LoVo (cell line): ENCODE results near the gene MTX2.
"Not testable (repeated sequence)": the region's sequence is repeated elsewhere in the genome, so short reads cannot be mapped to it uniquely, and the experiment has no call there.

Experiments
- DNase-seq: peaks from one replicate; pipeline ENCODE4 v3.0.0-alpha.2; 2016; ENCODE audit warnings: low spot score

MTX2 gene

DNA sequence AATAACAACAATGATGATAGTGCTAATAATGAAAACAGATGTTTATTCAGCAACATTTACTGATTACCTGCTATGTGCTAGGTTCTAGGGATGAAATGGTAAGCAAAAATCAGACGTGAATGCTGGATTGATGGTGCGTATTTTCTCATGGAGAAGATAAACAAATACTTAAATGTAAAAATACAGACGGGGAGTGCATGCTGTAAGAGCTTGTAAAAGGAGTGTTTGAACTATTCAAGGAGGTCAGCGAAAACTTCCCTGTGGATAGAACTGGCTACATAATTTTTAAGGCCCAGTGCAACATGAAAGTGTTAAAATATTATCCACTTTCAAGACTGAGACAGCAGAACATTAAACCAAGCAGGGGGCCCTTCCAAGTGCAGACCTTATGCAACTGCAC lies 22.1 kb downstream of the MTX2 start:
- DNase-seq: no peak

DNA sequence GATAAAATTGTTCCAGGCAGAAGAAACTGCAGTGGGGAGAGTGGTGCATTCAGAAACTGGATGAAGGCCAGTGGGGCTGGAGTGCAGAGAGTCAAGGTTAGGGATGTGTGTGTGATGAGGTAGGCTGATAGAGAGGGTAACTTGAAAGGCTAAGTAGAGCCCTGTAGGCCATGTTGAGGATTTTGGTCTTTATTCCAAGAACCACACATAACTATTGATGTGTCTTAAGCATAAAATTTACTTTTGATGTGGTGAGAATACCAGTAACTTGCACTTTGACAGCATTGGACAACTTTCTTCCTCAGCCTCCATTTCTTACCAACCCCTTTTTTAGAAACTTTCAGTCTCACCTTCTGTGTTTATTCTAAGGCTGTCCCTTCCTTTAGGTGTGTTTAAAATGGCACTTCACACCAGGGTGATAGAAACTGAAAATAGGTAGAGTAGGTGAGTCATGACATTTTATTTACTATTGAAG lies 22.6 kb downstream of the MTX2 start:
- DNase-seq: peak; percentile 22

DNA sequence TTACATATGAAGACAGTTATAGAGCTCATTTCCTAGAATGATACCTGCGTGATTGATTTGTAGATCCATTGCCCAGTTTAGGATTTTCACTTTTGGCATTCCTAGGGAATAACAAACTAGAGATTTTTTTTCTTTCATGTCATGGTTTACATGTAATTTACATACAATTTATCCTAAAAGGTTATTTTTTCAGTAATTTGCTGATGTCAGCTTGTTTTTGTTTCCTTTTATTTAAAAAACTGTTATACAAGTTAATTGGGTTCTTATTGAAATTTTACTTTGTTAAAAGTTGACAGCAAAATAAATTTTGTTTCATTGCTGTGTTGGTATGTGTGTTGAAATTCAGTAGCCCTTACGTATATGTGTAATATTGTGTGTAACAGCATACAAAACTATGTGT lies 23.4 kb downstream of the MTX2 start:
- DNase-seq: no peak

DNA sequence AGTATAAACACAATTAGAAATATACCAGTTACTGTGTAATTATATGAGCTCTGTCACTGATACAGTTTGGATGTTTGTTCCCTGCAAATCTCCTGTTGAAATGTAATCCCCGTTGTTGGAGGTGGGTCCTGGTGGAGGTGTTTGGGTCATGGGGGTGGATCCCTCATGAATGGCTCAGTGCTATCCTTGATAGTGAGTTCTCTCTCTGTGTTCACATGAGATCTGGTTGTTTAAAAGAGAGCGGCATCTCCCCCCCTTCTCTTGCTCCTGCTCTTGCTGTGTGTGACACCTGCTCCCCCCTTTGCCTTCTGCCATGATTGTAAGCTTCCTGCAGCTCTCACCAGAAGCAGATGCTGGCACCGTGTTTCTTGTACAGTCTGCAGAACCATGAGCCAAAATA lies 24.1 kb downstream of the MTX2 start:
- DNase-seq: no peak

DNA sequence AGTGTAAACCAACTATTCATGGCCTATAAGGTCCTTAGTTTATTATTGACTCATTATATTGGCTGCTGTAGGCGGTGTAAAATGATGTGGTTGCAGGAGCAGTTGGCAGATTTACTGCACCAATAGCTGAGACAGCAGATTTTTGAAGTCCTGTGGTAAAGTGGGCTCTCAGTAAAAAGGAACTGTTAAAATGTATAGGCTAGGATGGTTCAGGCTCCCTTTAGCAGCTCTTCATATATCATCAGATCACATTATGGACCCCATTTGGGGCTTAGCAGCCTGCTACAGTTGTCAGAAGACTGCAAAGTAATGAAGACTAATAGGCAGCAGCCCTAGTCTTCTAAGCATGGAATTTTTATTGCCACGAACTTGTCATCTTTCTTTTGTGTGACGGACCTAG lies 27.8 kb downstream of the MTX2 start:
- DNase-seq: no peak

DNA sequence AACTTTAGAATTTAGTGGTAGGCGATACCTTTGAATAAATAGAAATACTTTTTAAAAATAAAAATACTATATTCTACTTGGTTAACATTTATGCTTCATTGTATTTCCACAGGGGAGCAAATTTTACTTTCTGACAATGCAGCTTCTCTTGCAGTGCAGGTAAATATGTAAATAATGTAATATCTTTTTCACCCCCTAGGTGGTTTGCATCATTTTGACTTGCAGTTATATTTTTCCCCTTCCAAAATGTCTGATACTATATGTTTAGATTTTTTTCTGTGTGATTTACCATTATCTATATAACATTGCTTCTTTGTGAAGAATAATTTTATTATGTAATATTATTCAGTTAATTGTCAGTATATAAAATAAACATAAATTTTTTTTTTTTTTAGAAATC lies 28.5 kb downstream of the MTX2 start:
- DNase-seq: no peak

DNA sequence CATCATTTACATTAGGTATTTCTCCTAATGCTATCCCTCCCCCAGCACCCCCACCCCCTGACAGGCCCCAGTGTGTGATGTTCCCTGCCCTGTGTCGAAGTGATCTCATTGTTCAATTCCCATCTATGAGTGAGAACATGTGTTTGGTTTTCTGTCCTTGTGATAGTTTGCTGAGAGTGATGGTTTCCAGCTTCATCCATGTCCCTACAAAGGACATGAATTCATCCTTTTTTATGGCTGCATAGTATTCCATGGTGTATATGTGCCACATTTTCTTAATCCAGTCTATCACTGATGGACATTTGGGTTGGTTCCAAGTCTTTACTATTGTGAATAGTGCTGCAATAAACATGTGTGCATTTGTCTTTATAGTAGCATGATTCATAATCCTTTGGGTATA lies 36.8 kb downstream of the MTX2 start:
- DNase-seq: not testable (repeated sequence)

DNA sequence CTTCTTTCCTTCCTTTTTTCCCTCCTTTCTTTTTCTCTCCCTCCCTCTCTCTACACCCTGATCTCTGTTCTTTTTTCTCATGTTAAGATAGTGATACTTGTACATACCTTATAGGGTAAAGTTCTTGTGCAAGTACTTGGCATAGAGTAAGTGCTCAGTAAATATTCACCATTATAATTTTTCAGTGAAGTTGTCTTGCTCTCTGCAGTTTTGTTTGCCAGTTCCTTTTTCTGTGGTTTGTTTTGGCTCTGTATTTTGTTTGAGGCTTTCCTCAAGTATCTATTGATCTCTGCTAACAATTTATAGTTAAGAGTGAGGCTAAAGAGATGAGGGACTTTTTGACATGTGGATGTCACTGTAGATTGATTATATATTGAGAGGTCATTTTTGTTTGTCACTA lies 48.0 kb downstream of the MTX2 start:
- DNase-seq: no peak

DNA sequence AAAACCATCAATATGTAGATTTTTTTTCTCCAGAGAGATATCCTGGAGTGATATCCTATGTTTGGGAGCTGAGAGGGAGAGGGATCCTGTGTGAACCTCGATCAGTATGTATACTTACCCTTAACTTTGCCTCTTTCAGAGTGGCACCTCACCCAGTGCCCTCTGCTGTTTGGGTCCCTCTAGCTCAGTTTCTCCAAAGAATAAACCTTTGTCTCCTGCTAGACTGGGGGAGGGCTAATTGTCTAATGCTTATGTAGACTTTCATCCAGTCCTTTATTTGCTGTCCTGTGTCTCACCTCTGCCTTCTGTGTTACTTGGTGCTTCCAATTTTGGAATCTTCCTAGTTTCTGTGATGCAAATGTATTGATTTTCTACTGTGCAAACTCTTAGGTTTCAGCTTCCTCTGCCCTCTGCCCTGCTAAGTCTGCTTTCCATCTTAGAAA lies 48.4 kb downstream of the MTX2 start:
- no peak for DNase-seq

DNA sequence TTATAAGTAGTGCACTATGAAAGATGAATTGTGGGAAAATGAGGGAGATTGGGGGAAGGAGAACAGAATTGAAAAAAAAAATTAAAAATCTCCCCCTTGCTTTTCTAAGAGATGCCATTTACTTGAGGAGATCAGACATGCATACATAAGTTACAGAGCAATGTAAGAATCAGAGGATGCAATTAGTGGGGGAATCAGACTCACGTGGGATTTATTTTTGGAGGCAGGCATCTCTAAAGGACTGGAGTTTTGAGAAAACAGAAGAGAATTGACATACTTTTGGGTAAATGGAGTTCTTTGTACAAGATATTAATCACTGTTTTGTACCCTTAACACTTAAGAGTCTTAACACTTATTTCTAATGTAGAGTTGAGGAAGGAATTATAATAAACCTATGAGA lies 52.7 kb downstream of the MTX2 start:
- no peak for DNase-seq

DNA sequence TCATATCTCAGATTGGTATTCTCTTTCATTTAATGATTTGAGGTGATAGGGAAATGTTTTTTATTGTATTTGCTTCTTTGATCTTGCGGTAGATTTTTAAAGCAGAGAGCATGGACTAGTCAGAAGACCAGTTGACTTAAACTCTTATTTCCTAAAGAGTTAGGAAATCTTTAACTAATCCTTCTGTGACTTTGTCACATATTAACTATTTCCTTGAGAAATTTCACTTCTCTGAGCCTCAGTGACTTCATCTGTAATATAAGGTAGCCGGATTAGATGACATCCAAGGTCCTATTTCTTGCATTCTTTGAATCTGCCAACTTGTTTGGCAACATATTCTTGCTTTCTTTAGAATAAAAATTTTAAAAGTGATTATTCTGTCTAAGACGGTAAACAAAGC lies 55.6 kb downstream of the MTX2 start:
- peak; percentile 28 for DNase-seq

DNA sequence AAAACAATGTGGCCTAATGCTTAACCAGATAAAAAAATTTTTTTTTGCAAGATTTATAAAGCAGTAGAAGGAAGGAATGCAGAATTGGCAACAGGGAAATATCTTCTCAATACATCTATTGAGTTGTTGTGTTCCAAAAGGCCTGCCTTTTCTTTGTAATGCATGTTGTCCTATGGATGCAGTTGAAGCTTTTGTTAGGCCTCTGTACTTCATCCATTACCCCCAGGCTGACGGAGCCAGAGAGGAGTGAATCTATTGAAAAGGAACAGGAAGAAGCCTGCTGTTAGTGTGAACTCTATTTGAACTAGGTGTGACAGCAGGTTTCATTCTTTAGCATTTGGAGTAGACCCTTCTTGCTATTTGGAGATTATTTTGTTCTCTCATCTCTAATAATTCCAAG lies 56.5 kb downstream of the MTX2 start:
- no peak for DNase-seq

DNA sequence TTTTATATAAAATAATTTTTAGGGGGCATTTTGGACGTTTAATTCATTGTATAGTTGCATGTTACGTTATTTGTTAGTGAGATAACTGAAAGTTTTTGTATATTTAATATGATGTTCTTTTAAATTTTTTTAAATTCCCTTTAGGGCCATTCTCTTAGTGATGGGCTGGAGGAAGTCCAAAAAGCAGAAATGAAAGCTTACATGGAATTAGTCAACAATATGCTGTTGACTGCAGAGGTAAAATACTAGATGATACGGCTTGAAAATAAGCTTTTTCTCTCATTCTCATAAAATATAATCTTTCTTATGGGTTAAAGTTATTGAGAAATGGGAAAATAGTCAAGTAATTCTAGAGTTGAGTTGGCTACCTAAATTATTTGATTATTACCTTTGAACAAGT lies 58.9 kb downstream of the MTX2 start:
- DNase-seq: no peak

DNA sequence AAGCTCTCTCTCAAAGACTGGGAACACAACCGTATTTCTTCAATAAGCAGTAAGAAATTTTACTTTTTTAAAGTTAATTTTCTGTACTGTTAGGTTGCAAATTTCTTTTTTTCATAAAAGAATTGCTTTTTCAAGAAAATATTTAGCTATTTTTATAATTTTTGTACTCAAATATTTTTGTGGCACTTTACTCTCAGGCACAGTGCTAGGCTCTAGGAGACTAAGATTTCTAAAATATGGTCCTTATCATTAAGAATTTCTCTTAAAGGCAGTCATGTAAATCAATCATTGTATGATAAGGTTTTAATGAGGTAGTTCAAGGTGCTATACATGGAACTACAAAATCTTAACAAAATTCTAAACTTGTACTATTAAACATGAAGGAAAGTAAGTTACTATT lies 61.4 kb downstream of the MTX2 start:
- no peak for DNase-seq

DNA sequence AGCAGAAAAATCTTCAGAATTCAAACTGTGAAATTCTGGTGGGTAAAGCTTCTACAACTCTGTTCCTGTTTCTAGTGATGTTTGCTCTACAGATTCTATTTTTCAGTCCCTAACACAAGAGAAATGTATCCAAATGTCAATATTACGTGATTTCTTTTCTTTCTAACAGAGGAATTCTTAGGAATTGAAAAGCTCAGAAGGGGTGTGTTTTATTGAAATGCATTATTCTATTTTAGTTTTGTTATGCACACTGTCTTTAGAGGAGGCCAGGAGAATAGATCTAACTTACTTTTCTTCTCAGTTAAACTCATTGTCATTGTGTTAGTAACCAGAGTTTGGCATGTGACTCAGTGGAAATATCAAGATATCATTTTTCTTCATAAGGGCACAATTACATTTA lies 62.4 kb downstream of the MTX2 start:
- DNase-seq: no peak

DNA sequence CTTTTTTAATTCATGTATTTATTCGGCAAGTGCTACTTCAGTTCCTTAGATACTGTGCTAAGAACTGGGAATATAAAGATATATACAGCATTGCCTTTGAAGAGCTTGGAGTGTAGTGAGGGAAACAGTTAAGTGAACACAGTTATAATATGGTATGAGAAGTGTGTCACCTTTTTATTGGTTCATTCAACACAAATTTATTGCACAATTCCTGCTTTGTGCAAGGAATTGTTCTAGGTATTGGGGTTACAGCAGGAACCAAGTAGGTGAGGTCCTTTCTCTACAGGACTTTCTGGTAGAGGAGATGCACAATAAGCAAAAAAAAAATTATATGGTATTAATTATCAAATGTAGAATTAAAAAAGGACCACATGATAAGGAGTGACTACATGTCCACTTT lies 65.5 kb downstream of the MTX2 start:
- no peak for DNase-seq

DNA sequence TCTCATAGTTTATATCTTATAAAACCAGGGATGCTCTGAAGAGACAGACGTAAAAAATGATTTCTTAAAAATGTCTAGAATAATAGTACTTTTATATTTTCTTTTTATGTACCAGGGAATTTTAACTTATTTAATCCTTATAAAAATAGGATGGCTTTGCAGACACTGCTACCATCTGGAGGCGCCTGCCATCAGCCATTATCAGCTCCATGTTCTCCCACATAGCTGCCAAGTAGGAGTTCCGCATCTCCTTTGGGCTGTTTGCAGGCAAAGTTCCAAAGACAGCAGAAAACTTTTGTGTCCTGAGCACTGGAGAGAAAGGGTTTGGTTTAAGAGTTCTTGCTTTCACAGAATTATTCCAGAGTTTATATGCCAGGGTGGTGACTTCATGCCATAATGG lies 69.2 kb downstream of the MTX2 start:
- DNase-seq: no peak

DNA sequence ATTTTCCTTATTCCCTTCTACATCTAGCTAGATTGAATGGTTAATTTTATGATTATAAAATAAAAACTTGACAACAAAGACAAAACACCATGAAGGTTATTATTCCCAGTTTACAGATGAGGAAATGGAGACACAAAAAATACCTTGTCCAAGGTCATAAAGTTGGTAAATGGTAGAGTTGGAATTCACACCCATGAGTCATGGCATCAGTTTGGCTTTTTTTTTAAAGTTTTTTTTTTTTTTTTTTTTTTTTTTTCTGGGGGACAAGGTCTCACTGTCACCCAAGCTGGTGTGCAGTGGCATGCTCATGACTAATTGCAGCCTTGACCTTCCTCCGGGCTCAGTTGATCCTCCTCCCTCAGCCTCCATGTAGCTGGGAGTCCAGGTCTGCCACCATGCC lies 70.0 kb downstream of the MTX2 start:
- DNase-seq: no peak

DNA sequence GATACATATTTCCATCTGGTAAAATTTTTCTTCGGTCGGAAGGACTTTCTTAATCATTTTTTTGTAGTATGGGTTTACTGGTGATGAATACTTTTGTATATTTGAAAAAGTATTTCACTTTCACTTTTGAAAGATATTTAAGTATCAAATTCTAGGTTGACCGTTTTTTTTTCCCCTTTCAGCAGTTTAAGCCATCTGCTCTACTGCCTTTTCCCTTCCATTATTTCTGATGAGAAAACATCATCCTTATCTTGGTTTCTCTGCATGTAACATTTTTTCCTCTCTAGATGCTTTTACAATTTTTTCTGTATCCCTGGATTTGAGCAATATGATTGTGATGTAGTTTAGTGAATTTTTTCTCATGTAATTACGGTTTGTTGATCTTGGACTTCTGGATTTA lies 87.0 kb downstream of the MTX2 start:
- DNase-seq: no peak

DNA sequence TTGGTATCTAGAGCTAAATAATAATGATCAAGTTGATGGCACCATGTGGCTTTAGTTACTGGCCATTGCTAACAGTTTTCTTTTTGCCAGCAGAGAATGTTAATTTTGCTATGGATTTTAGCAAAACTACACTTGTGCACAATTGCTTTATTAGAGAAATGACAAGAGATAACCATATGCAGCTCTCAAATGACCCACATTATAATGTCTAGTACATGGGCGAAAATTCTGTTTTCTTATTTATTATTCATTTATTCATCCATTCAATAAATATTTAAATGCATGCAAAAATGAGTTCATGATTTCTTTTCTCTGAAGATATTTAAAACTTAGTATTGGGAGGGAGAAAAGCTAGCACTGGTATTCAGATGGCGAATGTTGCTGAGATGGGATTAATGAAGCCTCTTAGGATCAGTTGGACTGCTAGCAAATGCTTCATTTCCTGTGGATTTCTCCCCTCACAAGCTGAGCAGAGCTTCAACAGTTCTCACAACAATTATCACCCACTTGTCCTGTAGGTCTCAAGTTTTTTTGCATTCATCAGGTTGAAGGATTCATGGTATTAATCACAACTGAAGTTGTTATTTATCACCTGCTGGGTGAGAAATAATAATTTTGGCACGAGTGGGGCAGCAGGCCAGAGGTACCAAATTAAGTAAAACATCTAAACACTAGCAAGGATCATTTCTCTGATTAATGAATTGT lies 95.2 kb downstream of the MTX2 start:
- DNase-seq: no peak

DNA sequence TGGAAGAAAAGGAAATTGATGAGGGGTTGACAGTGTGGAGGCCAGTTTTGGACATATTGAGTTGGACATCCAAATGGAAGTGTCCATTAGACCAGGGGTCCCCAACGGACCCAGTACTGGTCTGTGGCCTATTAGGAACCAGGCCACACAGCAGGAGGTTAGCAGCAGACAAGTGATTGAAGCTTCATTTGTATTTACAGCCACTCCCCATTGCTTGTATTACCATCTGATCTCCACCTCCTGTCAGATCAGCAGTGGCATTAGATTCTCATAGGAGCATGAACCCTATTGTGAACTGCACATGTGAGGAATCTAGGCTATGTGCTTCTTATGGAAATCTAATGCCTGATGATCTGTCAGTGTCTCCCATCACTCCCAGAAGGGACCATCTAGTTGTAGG lies 99.1 kb downstream of the MTX2 start:
- DNase-seq: no peak

DNA sequence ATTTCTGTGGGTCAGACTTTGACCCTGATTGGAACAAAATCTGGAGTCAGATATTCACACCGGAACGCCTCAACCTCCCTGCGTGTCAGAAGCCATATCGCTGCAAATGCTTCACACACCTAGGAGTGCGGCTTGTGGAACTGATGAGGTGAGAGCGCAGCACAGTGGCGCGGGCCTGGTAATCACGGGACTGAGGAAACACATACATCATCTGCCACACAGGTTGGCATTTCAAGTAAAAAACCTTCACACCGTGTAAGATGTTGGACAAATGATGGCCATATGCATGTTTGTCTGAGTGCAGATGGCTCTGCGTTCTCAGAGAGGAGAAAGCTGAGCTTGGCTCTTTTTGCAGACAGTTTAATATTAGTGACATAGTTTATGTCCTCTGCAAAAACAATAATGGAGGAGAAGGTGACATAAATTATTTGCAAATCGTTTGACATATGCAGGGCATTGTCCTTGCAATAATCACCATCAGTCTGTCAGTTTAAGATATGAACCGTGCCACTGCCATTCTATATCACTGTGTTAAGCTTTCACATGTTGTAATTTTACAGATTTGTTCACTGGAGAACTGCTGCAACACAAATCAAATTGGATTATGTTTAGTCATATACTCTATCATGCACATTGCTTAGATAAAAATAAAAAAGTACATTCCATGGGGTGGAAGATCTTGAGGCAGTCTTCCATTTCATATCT lies 101.4 kb downstream of the MTX2 start:
- DNase-seq: no peak

DNA sequence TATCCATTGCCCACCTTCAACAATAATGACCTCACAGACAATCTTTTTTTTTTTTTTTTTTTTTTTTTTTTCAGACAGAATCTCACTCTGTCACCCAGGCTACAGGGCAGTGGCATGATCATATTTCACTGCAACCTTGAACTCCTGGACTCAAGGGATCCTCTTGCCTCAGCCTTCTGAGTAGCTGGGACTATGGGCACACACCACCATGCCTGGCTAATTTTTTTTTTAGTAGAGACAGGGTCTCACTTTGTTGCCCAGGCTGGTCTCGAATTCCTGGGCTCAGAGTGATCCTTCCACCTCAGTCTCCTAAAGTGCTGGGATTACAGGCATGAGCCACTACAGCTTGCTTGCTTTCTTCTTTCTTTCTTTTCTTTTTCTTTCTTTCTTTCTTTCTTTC lies 103.9 kb downstream of the MTX2 start:
- not testable (repeated sequence) for DNase-seq

DNA sequence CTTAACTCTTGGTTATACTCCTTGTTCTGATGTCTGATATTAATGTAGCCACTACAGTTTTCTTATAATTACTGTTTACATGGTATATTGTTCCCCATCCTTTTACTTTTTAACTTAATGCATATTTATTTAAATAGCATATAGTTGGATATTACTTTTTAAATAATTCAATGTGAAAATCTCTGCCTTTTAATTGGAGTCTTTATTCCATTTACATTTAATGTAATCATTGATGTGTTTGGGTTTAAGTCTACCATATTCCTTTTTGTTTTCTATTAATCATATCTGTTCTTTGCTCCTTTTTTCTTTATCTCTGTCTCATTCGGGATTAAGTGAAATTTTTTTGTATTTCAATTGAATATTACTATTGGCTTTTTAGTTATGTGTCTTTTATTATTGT lies 109.1 kb downstream of the MTX2 start:
- DNase-seq: no peak
